Right lobe of liver (tissue), 6 donors: ENCODE measurements around the gene C20orf204. TPM values are rescaled to one million over a fixed set of nuclear protein-coding genes. Genes with fewer than 3 reads are reported as not detected.

Experiments
- ATAC-seq, 4 donors: fragments of 200-7000 bp; cut with Tn5 transposase; one replicate each; pipeline ENCODE4 v1.9.1; 2020; ENCODE audit warnings: mild to moderate bottlenecking in 4 of 4, moderate library complexity in 4 of 4
- DNase-seq, 3 donors: peaks; one replicate each; pipeline ENCODE4 v3.0.0-alpha.2; 2020
- H3K27ac ChIP-seq, 3 donors: fragments of 200-600 bp; one replicate each; pipeline ENCODE4 v1.8.0; 2022
- H3K27me3 ChIP-seq, 2 donors: fragments of 200-600 bp; one replicate each; pipeline ENCODE4 v1.8.0; 2022
- H3K36me3 ChIP-seq, 4 donors: fragments of 200-600 bp; sonication (generic) in 1 of 4; one replicate each; pipeline versions ENCODE4 v1.5.1 to v1.8.0; 2017 to 2022; ENCODE audit warnings: control low read depth in 1 of 4
- H3K4me1 ChIP-seq, 4 donors: fragments of 200-600 bp; sonication (generic) in 1 of 4; one replicate each; pipeline versions ENCODE4 v1.5.1 to v1.8.0; 2017 to 2022; ENCODE audit warnings: control low read depth in 1 of 4
- H3K4me3 ChIP-seq, 3 donors: fragments of 200-600 bp; one replicate each; pipeline ENCODE4 v1.8.0; 2022
- H3K9me3 ChIP-seq, 4 donors: fragments of 200-600 bp; sonication (generic) in 1 of 4; one replicate each; pipeline versions ENCODE4 v1.5.1 to v1.8.0; 2017 to 2022; ENCODE audit warnings: control low read depth in 1 of 4
- CTCF ChIP-seq, 4 donors: fragments of 200-600 bp in 3 of 4; fragments of 450-650 bp in 1 of 4; IDR thresholded peaks; one replicate each; pipeline versions ENCODE4 v1.5.1 to v1.8.0; 2016 to 2022; ENCODE audit warnings: antibody characterized with exemption in 4 of 4, mild to moderate bottlenecking in 2 of 4
- POLR2A ChIP-seq: fragments of 450-650 bp; IDR thresholded peaks from one replicate; pipeline ENCODE4 v1.6.1; 2017; ENCODE audit warnings: antibody characterized with exemption, mild to moderate bottlenecking
- WGBS: methylation state at CpG from one replicate; pipeline ENCODE4 v1.1.6; 2018; ENCODE audit warnings: low coverage, low lambda C conversion rate; ENCODE audit not compliant: insufficient coverage; ENCODE audit errors: missing lambda C conversion rate; 5-methylcytosine and 5-hydroxymethylcytosine counted together
- intact Hi-C, 2 donors: fragments of 100-400 bp; cut with DNase I; formaldehyde crosslinking; loops; one replicate each; pipeline versions ENCODE4 v1.11.2 to v1.14.1; 2022
- total RNA-seq, 6 experiments: library from RNA; depleted of rRNA in 2 of 6; stranded (reverse); fragments of >200 nt in 2 of 6; fragmentation: NEBNext Ultra II Directional in 3 of 6; extraction: Animal tissue kit (Norgen Biotek cat#: 25700) in 3 of 6; gene quantifications; one replicate each; pipeline versions ENCODE4 v1.1.0 to v1.2.4, GENCODE V29; 2016 to 2023
- donor health status: DM: no; HTN: yes; CAD: no.
- donor health status: DM: no; HTN: no; CAD: no.
- donor health status: DM: no; HTN: no; CAD: no.
- donor health status: DM: no; HTN: yes; CAD: no.
- donor health status: DM: no; HTN: yes; CAD: no.

Gene C20orf204
- total RNA-seq, 6 experiments from 2014 or later, result 0.29 to 1.1 (median 0.44) TPM; not detected in 1

DNA sequence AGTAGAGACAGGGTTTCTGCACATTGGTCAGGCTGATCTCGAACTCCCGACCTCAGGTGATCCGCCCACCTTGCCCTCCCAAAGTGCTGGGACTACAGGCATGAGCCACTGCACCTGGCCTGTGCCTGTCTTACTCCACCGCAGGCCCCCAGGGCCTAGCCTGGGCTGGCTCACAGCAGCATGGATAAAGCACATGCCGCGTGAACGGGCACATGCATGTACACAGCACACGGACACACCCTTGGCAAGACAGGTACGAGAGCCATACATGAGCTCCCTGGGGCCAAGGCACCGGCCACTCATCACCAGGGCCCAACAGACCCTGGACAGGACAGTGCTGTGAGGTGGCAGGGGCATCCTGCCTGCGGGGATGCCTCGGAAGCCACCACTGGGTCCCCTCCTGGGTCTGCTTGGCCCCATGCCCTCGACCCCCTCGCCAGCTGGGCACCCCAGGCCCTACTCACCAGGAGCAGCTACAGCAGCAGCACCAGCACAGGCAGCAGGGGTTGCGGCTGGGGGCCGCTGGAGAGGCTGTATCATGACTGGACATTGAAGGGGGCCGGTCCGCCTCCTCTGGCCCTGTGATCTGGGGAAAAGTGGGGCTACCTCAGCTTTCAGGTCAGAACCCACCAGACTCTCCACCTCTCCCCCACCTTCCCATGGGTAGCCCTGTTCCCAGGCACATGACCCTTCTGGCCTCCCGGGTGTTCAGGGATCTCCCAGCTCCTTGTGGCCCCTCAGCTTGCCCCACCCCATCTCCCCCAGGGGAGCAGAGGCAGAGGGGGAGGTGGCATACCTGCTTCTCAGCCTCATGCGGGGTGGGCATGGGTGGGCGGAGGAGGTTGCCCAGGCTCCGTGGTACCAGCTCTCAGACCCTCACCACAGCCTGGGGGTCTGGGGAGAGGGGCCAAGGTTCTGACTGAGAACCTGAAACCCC lies 40.3 kb downstream of the C20orf204 start:
- Histone ChIP-seq H3K9me3 (no peaks in the 10 kb centered on the region), H3K27ac (peak overlapping the region in 1 of 3 donors; percentile 37), H3K4me3 (peak overlapping the region in 2 of 3 donors; percentile 58 to 63), H3K4me1 (peaks cover 0 to 6% (median 0%) of the 10 kb centered on the region in 4 donors), H3K36me3 (peaks cover 0 to 10% (median 0%) of the 10 kb centered on the region in 4 donors), H3K27me3 (no peaks in the 10 kb centered on the region)
- no peak for ATAC-seq
- TF ChIP-seq POLR2A (no peak), CTCF (IDR thresholded peaks at IDR 0.05) (no peak)
- no peak for DNase-seq
- intact Hi-C loops, result no loop called here
- WGBS, result 72% methylated on average over 3 of the region's 22 CpGs

DNA sequence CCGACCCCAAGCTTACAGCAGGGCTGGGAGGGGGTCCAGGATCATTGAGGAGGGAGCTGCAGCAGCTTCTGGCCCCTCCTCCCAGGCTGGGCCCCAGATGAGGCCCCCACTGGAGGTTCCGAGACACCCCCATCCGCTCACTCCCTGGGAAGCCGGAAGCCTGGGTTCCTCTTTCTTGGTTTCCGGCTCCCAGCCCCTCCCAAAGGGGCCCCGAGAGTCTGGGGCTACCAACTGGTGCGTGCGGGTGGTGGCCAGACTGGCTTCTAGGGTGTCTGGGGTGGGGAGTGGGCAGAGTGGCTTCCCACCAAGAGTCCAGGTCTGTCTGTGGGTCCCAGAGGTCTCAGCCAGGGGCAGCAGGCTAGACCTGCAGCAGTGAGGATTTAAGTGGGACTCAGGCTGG lies 41.1 kb downstream of the C20orf204 start:
- WGBS, result no CpG with 5 or more reads among the region's 8 CpGs
- TF ChIP-seq POLR2A, result no peak
- TF ChIP-seq CTCF (IDR thresholded peaks at IDR 0.05), result no peak
- DNase-seq (peak in 1 of 3 donors; percentile 51), ATAC-seq (peak in 2 of 4 donors; percentile 2 to 16)
- no peaks in the 10 kb centered on the region for H3K9me3 ChIP-seq
- peak overlapping the region in 1 of 3 donors; percentile 37 for H3K27ac ChIP-seq
- intact Hi-C loops, result no loop called here
- H3K36me3 ChIP-seq, result peaks cover 0 to 8% (median 0%) of the 10 kb centered on the region in 4 donors
- no peaks in the 10 kb centered on the region for H3K27me3 ChIP-seq
- H3K4me1 ChIP-seq, result peaks cover 0 to 6% (median 0%) of the 10 kb centered on the region in 4 donors
- H3K4me3 ChIP-seq, result peak overlapping the region; percentile 22 to 63 (median 58)

GRCh38 chr20:64077541-64077875 lies 41.5 kb downstream of the C20orf204 start:
- H3K27ac ChIP-seq, result no peak overlapping the region
- peaks cover 0 to 5% (median 0%) of the 10 kb centered on the region in 4 donors for H3K36me3 ChIP-seq
- TF ChIP-seq CTCF (IDR thresholded peaks at IDR 0.05), result no peak
- TF ChIP-seq POLR2A, result no peak
- peak overlapping the region; percentile 22 to 63 (median 58) for H3K4me3 ChIP-seq
- intact Hi-C loops, result no loop called here
- H3K27me3 ChIP-seq, result no peaks in the 10 kb centered on the region
- no CpG with 5 or more reads among the region's 7 CpGs for WGBS
- ATAC-seq (no peak), DNase-seq (no peak)
- peaks cover 0 to 6% (median 0%) of the 10 kb centered on the region in 4 donors for H3K4me1 ChIP-seq
- H3K9me3 ChIP-seq, result no peaks in the 10 kb centered on the region

- H3K27me3 ChIP-seq, result no peaks in the 10 kb centered on the region
- no peak for TF ChIP-seq CTCF (IDR thresholded peaks at IDR 0.05)
- no peak for TF ChIP-seq POLR2A
- peak overlapping the region; percentile 56 to 63 (median 58) for H3K4me3 ChIP-seq
- DNase-seq (peak in 1 of 3 donors; percentile 44), ATAC-seq (peak; percentile 3 to 29 (median 6))
- peaks cover 0 to 7% (median 0%) of the 10 kb centered on the region in 4 donors for H3K4me1 ChIP-seq
- peak overlapping the region in 2 of 3 donors; percentile 68 to 73 for H3K27ac ChIP-seq
- no peaks in the 10 kb centered on the region for H3K9me3 ChIP-seq
- intact Hi-C loops, result no loop called here
- H3K36me3 ChIP-seq, result peaks cover 0 to 5% (median 0%) of the 10 kb centered on the region in 4 donors
- 18% methylated on average over 3 of the region's 15 CpGs for WGBS
Measured at GRCh38 chr20:64077876-64078551, 42.0 kb downstream of the C20orf204 start.
